HG02623 (cell line): ENCODE data around the gene KCTD8.

ENCODE experiments used
- ATAC-seq: cut with Tn5 transposase; IDR thresholded peaks from one replicate; pipeline ENCODE4 v1.9.1; 2021; ENCODE audit warnings: moderate library complexity; ENCODE audit not compliant: unreplicated experiment

Gene KCTD8

DNA sequence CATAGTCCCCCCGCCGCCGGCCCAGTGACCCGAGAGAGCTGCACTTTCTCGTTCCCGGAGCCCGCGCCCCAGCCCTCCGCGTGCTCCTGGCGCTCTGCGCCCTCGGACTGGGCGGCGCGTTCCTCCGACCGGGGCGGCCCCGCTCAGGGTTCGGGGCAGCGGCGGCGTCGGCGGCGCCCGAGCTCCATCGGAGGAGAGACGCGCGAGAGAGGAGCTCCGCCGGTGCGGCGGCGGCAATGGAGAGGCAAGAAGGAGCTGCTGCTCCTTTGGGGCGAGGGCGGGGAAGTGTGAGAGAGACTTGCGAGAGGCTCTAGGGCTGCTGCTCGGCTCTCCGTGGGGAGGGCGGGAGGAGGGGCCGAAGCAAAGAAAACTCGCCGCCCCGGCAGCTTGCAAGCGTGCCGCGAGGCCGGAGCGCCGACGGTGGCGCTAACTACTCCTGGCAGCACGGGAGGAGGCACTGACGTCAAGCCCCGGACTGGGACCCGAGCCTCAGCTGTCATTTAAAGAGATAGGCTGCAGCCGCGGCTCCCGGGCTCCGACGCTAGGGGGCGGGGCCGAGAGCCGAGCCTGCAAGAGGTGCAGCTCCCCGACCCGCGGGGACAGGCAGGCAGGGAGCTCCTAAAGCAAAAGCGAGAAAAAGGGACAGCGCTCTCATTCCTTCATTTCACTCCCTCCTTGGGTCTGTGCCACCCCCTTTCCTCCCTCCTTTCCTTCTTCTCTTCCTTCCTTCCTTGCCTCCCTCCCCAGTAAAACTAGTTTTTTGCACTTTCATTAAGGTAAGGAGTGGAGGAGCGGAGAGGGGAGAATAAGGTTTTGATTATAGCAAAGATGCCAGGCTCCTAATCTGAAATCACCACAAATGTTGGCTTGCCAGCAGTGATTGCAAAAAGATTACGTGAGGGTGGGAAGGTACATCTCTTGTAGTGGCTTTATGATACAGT lies at the start of gene KCTD8:
TSS of gene KCTD8 (minus strand) at position 289 of the 941 bp plus-strand sequence.
- ATAC-seq, result peak; percentile 97

DNA sequence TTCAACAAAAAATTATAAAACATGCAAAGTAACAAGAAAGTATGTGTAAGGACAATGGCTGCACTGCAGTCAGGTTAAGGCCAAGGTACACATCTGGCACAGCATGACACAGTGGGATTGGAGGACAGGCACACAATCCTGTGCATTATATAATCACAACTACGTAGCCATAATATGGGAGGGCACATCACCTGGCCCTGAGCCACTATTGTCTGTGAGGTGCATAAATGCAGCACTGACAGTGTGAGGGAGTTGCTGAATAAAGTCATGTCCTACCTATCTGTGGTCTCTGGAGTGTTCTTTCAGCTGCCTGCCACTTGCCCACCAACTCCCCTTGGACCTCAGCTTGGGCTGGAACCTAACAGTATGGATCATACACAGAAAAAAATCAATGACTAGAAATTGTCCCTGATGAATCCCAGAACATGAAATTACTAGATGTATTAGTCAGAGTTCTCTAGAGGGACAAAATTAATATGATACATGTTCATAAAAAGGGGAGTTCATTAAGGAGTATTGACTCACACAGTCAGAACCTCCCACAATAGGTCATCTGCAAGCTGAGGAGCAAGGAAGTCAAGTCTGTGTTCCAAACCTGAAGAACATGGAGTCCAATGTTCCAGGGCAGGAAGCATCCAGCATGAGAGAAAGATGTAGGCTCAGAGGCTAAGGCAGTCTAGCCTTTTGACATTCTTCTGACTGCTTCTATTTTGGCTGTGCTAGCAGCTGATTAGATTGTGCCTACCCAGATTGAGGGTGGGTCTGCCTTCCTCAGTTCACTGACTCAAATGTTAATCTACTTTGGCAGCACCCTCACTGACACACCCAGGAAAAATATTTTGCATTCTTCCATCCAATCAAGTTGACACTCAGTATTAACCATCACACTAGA lies 46.4 kb upstream of the KCTD8 start:
- no peak for ATAC-seq

DNA sequence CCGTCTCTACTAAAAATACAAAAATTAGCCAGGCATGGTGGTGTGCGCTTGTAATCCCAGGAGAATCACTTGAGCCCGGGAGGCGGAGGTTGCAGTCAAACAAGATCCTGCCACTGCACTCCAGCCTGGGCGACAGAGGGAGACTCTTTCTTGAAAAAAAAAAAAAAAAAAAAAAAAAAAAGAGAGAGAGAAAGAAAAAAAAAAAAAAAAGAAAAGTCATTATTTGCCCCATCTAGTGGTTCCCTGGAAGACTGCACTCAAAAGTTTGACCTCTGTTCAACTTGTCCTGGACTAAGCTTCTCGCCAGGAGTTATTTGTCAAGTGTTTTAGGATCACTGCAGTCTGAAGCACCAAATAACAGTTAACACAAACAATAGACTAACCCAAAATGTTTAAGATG lies 45.3 kb upstream of the KCTD8 start:
- peak; percentile 47 for ATAC-seq

DNA sequence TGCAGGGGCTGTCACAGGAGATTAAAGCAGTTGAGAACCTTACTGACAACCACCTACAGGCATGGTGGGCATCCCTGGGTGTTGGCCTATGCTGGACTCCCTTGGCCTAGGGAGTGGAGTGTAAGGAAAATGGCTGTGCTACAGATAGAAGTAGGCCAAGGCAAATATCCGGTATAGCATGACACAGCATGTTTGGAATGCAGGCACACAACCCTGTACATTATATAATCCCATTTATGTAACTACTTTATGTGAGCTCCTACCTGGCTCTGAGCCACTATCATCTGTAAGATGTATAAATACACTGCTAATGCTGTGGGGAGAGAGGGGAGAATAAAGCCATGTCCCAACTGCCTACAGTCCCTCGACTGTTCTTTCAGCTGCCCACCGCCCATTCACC lies 38.7 kb upstream of the KCTD8 start:
- no peak for ATAC-seq

DNA sequence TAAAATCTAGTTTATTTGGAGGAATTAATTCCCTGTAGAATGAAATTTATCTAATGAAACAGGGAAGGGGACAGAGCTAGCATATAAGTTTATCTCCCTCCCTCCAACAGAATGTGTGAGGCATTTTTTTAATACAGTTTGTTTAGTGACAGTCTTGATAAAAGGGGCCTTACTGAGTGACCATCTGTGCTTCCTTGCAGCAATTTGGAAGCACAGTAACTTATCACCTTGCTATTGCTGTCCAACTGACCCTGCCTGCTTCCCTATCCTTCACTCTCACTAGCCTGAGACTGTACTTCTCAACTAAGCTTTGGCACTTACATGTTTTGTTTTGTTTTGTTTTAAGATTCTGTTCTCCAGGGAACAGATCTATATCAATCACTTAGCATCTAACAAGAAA lies 31.1 kb upstream of the KCTD8 start:
- ATAC-seq, result no peak

DNA sequence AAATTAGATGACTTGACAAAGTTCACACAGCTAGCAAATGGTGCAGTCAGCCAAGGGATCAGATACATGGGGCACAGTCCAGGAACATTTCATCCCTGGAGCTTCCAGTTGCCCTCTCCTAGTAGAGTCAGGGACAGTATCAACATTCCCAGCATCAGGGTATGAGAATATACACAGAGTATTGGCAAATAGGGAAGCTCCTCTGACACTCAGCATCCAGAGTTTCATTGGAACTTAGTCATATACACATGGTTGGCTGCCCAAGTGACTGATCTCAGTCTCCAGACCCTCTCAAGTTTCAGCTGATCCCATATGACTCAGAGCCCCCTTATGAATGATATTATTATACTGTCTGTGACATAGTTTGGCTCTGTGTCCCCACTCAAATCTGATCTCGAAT lies 13.7 kb upstream of the KCTD8 start:
- ATAC-seq, result no peak

DNA sequence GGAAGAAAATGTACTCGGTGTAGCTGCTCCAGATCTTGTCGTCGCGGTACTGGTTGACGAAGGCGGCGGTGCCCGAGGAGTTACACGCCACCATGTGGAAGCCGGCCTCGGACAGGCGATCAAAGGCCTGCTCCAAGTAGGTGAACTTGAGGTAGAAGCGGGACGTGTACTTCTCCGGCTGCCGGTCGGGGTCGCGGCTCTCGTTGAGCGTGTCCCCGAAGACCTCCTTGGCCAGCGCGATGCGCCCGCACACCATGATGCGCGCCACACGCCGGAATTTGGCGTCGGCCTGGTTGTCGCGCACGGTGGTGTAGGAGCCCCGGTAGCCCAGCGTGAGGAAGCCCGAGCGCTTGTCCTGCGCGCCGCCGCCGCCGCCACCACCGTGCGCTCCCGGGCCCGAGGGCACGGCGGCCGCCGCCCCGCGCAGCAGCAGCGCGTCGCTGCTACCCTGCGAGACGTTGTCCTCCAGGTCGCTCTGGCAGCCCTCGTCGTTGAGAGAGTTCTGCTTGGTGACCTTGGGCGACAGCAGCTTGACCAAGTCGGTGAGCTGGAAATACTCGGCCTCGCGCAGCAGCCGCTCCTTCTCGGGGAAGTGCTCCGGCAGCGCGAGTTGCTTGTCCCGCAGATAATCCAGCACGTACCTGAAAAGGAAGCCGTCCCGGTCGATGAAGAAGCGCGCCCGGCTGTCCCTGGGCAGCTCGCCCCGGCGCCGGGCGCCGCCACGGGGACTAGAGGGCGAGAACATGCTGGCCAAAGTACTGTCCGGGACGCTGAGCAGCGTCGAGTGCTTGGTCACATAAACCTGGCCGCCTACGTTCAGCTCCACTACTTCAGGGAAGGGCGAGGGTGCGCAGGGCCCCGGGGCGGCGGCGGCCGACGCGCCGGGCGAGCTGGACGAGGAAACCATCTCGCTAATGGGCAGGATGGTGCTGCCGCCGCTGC lies 775 bp downstream of the KCTD8 start:
- no peak for ATAC-seq

GRCh38 chr4:44446801-44447562 lies 1.6 kb downstream of the KCTD8 start:
- no peak for ATAC-seq

DNA sequence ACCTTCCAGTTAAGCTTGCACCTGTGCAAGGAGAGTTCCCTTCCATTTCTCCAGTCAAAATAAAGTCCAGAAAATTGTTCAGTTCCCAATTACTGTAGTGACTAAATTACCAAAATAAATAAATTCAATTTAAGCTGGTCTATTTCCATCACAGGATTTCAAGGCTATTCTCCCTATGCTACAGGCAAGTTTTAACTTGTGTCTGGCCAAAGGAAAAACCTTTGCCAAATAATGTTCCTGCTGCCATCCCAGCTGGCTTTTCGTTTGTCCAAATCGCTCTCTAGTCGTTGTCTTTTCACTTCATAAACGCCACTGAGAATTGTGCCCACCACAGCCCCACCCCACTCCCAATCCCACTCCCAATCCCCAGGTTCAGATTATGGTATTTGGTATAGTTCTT lies 2.4 kb downstream of the KCTD8 start:
- ATAC-seq, result no peak

DNA sequence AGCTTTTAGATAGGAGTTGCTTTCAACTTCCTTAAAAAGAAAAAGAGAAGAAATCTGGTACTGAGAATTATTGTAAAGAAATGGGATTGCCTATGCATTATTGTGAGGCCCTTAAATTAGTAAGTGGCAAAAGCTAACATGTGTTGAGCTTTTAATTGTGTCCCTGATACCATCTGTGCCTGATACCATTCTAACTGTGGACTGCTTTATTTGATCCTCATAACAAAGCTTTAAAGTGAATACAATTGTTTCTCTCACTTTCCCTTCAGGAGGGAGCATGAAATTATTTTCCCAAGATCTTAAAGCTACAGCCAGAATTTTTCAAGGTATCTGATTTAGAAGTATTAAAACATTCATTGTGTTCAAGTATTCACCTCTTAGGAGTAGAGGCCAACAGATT lies 9.9 kb downstream of the KCTD8 start:
- no peak for ATAC-seq

DNA sequence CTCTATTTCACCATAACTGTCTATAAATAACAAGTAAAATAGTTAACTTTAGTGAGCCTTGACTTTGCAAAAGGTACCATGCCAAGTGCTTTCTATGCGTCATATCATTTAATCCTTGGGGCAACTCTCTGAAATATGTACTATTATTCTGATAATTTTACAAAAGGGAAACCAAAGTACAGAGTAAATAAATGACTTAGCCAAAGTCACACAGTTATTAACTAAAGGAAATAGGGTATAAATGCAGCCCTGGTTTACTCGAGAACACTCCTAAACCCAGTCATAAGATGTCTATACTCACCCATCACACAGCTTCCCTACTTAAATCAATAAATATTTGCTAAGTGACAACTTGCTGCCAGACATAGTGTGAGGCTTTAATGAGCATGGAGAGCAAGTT lies 14.4 kb downstream of the KCTD8 start:
- ATAC-seq, result no peak

GRCh38 chr4:44425614-44426208 lies 22.9 kb downstream of the KCTD8 start:
- ATAC-seq, result no peak

DNA sequence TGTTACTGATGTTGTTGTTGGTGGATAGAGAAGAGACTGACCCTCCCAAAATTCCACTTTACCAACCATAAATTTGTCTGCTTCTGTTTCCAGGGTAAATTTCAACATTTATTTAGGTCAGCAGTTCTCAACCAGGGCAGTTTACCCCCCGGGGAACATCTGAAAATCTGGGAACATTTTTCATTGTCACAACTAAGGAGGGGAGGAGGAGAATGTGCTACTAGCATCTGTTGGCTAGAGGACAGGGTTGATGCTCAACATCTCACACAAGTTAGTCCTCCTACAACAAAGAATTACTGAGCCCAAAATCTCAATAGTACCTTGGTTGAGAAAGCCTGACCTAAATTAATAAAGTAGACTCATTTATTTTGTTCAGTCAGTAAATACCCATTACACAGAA lies 25.7 kb downstream of the KCTD8 start:
- no peak for ATAC-seq

GRCh38 chr4:44421330-44422065 lies 27.1 kb downstream of the KCTD8 start:
- no peak for ATAC-seq

- ATAC-seq, result no peak
Observed at GRCh38 chr4:44415251-44415650, 33.4 kb downstream of the KCTD8 start.

- ATAC-seq, result no peak
Observed at GRCh38 chr4:44368413-44369167, 80.0 kb downstream of the KCTD8 start.

GRCh38 chr4:44354172-44354571 lies 94.4 kb downstream of the KCTD8 start:
- ATAC-seq, result no peak

GRCh38 chr4:44351069-44351468 lies 97.5 kb downstream of the KCTD8 start:
- ATAC-seq, result no peak
